OCI-LY3 (cell line): Measurements from ENCODE around the gene MCEE.

Experiments used
- EZH2phosphoT487 ChIP-seq: fragments of 200-600 bp; shearing (Covaris generic); IDR thresholded peaks from 2 replicates; pipeline ENCODE4 v1.6.1; 2018; ENCODE audit warnings: antibody characterized with exemption, mixed run types, low read depth
- TF ChIP-seq, protein P1 (sequence below): fragments of 200-600, 300-600 bp; sonication (generic); IDR thresholded peaks from 2 replicates; pipeline ENCODE4 v1.5.1; 2014; ENCODE audit warnings: antibody characterized with exemption, low read length, low read depth

DNA sequence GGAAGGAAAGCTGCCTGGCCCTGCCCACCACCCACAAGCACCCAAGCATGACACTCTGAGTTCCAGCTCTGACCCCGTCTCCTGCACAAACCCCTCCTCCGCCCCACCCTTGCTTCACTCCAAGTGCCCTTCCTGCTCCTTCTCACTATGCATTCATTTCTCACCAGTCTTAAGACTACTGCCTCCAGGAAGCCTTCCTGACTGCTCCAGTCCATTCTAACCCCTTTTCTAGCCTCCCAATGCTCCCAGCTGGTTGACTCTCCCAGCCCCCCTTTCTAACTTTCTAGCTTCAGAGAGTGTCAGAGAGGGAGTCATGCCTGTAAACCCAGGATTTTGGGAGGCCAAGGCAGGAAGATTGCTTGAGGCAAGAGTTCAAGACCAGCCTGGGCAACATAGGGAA is 69.8 kb downstream of the MCEE start:
- TF ChIP-seq, protein P1, sequence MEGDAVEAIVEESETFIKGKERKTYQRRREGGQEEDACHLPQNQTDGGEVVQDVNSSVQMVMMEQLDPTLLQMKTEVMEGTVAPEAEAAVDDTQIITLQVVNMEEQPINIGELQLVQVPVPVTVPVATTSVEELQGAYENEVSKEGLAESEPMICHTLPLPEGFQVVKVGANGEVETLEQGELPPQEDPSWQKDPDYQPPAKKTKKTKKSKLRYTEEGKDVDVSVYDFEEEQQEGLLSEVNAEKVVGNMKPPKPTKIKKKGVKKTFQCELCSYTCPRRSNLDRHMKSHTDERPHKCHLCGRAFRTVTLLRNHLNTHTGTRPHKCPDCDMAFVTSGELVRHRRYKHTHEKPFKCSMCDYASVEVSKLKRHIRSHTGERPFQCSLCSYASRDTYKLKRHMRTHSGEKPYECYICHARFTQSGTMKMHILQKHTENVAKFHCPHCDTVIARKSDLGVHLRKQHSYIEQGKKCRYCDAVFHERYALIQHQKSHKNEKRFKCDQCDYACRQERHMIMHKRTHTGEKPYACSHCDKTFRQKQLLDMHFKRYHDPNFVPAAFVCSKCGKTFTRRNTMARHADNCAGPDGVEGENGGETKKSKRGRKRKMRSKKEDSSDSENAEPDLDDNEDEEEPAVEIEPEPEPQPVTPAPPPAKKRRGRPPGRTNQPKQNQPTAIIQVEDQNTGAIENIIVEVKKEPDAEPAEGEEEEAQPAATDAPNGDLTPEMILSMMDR, result no peak
- TF ChIP-seq EZH2phosphoT487, result no peak
